Measurements from ENCODE around the gene TNNC1.

DNA sequence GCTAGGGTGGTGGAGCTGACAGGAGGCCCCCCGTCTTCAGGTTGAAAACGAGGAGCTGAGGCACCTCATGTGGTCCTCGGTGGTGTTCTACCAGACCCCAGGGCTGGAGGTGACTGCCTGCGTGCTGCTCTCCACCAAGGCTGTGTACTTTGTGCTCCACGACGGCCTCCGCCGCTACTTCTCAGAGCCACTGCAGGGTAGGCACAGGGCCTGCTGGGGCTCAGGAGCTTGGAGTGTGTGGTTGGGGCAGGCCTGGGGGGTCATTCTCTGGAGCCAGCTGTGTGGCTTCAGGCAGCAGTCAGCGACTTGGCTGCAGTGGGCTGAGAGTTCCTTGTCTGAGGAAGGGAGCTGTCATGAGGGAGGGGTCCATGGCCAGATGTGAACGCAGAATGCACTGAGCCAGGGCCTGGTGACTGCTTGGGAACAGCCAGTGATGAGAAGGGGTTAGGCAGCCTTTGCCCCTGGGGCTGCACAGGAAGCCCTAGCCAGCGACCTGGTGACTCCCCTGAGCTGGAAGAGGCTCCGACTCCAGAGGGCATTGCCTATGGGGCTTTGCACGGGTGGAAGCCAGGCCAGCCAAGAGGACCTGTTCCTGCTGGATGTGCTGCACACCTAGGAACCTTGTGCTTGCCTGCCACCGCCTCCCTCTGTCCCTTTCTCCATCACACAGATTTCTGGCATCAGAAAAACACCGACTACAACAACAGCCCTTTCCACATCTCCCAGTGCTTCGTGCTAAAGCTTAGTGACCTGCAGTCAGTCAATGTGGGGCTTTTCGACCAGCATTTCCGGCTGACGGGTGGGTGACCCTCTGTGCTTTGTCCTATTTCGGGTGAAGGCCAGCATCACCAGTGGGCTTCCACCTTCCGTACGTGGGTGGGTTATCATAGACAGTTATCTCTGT is 36.4 kb upstream of the TNNC1 start:
- TF ChIP-seq RAD21 (IDR thresholded peaks at IDR 0.05; ENCODE audit: insufficient read depth, low read depth, low read length), result no peak
- TF ChIP-seq CTCF (IDR thresholded peaks at IDR 0.05 in 2 of 3, conservative IDR thresholded peaks at IDR 0.05 in 1 of 3; ENCODE audit: control insufficient read depth in 2 of 3, extremely low read depth in 1 of 3, insufficient read depth in 1 of 3, low read depth in 3 of 3, low read length in 3 of 3), result no peak
- TF ChIP-seq POLR2AphosphoS5 (IDR thresholded peaks at IDR 0.05; ENCODE audit: low read length), result no peak
- TF ChIP-seq CREM (IDR thresholded peaks at IDR 0.05; ENCODE audit: low read depth), result no peak
- TF ChIP-seq JUND (IDR thresholded peaks at IDR 0.05; ENCODE audit: low read depth, low read length), result no peak
- no peak for TF ChIP-seq ZBED1 (IDR thresholded peaks at IDR 0.05; ENCODE audit: borderline replicate concordance)
- no peak for TF ChIP-seq EP300 (IDR thresholded peaks at IDR 0.05; ENCODE audit: borderline replicate concordance in 1 of 2, control insufficient read depth in 1 of 2, low read depth in 2 of 2, low read length in 2 of 2)
- no peak for TF ChIP-seq FOS (IDR thresholded peaks at IDR 0.05; ENCODE audit: borderline replicate concordance, extremely low read depth, insufficient read length)
- no peak for TF ChIP-seq ASH2L (IDR thresholded peaks at IDR 0.05; ENCODE audit: borderline replicate concordance, low read depth)
- TF ChIP-seq SRF (IDR thresholded peaks at IDR 0.05; ENCODE audit: low read depth in 2 of 2, low read length in 2 of 2), result no peak
- no peak for TF ChIP-seq EZH2 (IDR thresholded peaks at IDR 0.05; ENCODE audit: borderline replicate concordance, control insufficient read depth, low read depth, low read length)
- TF ChIP-seq RUNX3 (IDR thresholded peaks at IDR 0.05; ENCODE audit: low read length), result no peak
- no peak for TF ChIP-seq HDAC6 (IDR thresholded peaks at IDR 0.05; ENCODE audit: unreplicated experiment)
- TF ChIP-seq, protein P1, sequence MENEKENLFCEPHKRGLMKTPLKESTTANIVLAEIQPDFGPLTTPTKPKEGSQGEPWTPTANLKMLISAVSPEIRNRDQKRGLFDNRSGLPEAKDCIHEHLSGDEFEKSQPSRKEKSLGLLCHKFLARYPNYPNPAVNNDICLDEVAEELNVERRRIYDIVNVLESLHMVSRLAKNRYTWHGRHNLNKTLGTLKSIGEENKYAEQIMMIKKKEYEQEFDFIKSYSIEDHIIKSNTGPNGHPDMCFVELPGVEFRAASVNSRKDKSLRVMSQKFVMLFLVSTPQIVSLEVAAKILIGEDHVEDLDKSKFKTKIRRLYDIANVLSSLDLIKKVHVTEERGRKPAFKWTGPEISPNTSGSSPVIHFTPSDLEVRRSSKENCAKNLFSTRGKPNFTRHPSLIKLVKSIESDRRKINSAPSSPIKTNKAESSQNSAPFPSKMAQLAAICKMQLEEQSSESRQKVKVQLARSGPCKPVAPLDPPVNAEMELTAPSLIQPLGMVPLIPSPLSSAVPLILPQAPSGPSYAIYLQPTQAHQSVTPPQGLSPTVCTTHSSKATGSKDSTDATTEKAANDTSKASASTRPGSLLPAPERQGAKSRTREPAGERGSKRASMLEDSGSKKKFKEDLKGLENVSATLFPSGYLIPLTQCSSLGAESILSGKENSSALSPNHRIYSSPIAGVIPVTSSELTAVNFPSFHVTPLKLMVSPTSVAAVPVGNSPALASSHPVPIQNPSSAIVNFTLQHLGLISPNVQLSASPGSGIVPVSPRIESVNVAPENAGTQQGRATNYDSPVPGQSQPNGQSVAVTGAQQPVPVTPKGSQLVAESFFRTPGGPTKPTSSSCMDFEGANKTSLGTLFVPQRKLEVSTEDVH (IDR thresholded peaks at IDR 0.05; ENCODE audit: low read depth, partially characterized antibody), result no peak
